Ovary (tissue), 9 donors: ENCODE results near the gene DRAP1. TPM values are rescaled to one million over a fixed set of nuclear protein-coding genes. Genes with fewer than 3 reads are reported as not detected.

Experiments
- polyA plus RNA-seq, 2 donors: library from polyadenylated mRNA; stranded (reverse); fragments of 200-250 nt in 1 of 2; fragments of 350-450 nt in 1 of 2; fragmentation: Illumina TruSeq in 1 of 2; extraction: RNeasy Lipid Tissue Mini Kit (QIAGEN cat#74804) in 1 of 2; gene quantifications; one replicate each; pipeline ENCODE4 v1.2.3, GENCODE V29; 2013 to 2014
- total RNA-seq, 7 donors: library from RNA; depleted of rRNA in 2 of 7; stranded (reverse); fragments of >200 nt in 2 of 7; fragmentation: NEBNext Ultra II Directional in 3 of 7; extraction: Animal tissue kit (Norgen Biotek cat#: 25700) in 3 of 7; gene quantifications; one replicate each; pipeline versions ENCODE4 v1.1.0 to v1.2.4, GENCODE V29; 2016 to 2023
- donor health status: DM: no; HTN: no; CAD: no; lungs with moderate emphysema.
- donor health status: DM: no; HTN: no; CAD: no.
- donor health status: Bipolar disorder and iron deficiency.
- donor health status: DM: yes; HTN: yes; CAD: no.
- donor health status: DM: no; HTN: no; CAD: no.
- donor health status: DM: yes; HTN: yes; CAD: no.

Gene DRAP1
- total and polyA plus RNA-seq, 9 donors, result 22.2 to 86.7 (median 78.3) TPM

Other genes starting within 250 kb of the DRAP1 start
- gene KAT5, start 207.2 kb upstream of the DRAP1 start, total RNA-seq, result 100 to 1,000 TPM in 1 of 7 donors, 10 to 100 TPM in 6; 64.5 to 110 (median 78.2) TPM
- gene KAT5, start 207.2 kb upstream of the DRAP1 start, polyA plus RNA-seq, result 10 to 100 TPM; 56.1 to 67.0 TPM
- 100 to 1,000 TPM in 1 of 7 donors, 10 to 100 TPM in 6; 42.5 to 154 (median 49.7) TPM for gene RNASEH2C, start 198.6 kb upstream of the DRAP1 start, total RNA-seq
- 10 to 100 TPM; 17.9 to 67.2 TPM for gene RNASEH2C, start 198.6 kb upstream of the DRAP1 start, polyA plus RNA-seq
- 10 to 100 TPM in 2 of 7 donors, 1 to 10 TPM in 5; 4.6 to 14.7 (median 8.6) TPM for gene AP5B1, start 138.4 kb upstream of the DRAP1 start, total RNA-seq
- gene AP5B1, start 138.4 kb upstream of the DRAP1 start, polyA plus RNA-seq, result 1 to 10 TPM; 2.3 to 6.6 TPM
- gene OVOL1, start 132.4 kb upstream of the DRAP1 start, total RNA-seq, result 1 to 10 TPM in 1 of 7 donors, under 1 TPM in 2, not detected in 4; 0.24 to 3.6 (median 0.31) TPM
- gene OVOL1, start 132.4 kb upstream of the DRAP1 start, polyA plus RNA-seq, result not detected
- 1 to 10 TPM in 4 of 7 donors, under 1 TPM in 2, not detected in 1; 0.66 to 3.0 (median 1.6) TPM for gene SNX32, start 85.5 kb upstream of the DRAP1 start, total RNA-seq
- under 1 TPM; 0.40 to 0.80 TPM for gene SNX32, start 85.5 kb upstream of the DRAP1 start, polyA plus RNA-seq
- 100 to 1,000 TPM; 215 to 585 (median 476) TPM for gene CFL1, start 61.2 kb upstream of the DRAP1 start, total RNA-seq
- gene CFL1, start 61.2 kb upstream of the DRAP1 start, polyA plus RNA-seq, result 100 to 1,000 TPM; 327 to 693 TPM
- gene MUS81, start 59.0 kb upstream of the DRAP1 start, total RNA-seq, result 10 to 100 TPM; 36.9 to 87.0 (median 55.7) TPM
- gene MUS81, start 59.0 kb upstream of the DRAP1 start, polyA plus RNA-seq, result 10 to 100 TPM; 15.9 to 55.9 TPM
- 100 to 1,000 TPM in 5 of 7 donors, 10 to 100 TPM in 2; 48.2 to 172 (median 144) TPM for gene EFEMP2, start 46.6 kb upstream of the DRAP1 start, total RNA-seq
- 100 to 1,000 TPM in 1 of 2 donors, 10 to 100 TPM in 1; 46.6 to 109 TPM for gene EFEMP2, start 46.6 kb upstream of the DRAP1 start, polyA plus RNA-seq
- 1 to 10 TPM in 2 of 7 donors, under 1 TPM in 5; 0.30 to 1.3 (median 0.81) TPM for gene CTSW, start 39.6 kb upstream of the DRAP1 start, total RNA-seq
- gene CTSW, start 39.6 kb upstream of the DRAP1 start, polyA plus RNA-seq, result under 1 TPM; 0.75 to 0.91 TPM
- gene FIBP, start 31.0 kb upstream of the DRAP1 start, total RNA-seq, result 10 to 100 TPM; 32.5 to 71.7 (median 44.2) TPM
- gene FIBP, start 31.0 kb upstream of the DRAP1 start, polyA plus RNA-seq, result 10 to 100 TPM; 40.1 to 74.2 TPM
- 10 to 100 TPM; 31.5 to 85.0 (median 58.1) TPM for gene CCDC85B, start 28.8 kb upstream of the DRAP1 start, total RNA-seq
- gene CCDC85B, start 28.8 kb upstream of the DRAP1 start, polyA plus RNA-seq, result 10 to 100 TPM in 1 of 2 donors, not detected in 1; 41.5 TPM
- 1 to 10 TPM in 4 of 7 donors, under 1 TPM in 3; 0.61 to 9.4 (median 1.1) TPM for gene FOSL1, start 19.0 kb upstream of the DRAP1 start, total RNA-seq
- gene FOSL1, start 19.0 kb upstream of the DRAP1 start, polyA plus RNA-seq, result 1 to 10 TPM in 1 of 2 donors, under 1 TPM in 1; 0.94 to 1.0 TPM
- 10 to 100 TPM; 13.7 to 70.5 (median 38.4) TPM for gene C11orf68, start 364 bp upstream of the DRAP1 start, total RNA-seq
- gene C11orf68, start 364 bp upstream of the DRAP1 start, polyA plus RNA-seq, result 10 to 100 TPM; 20.5 to 57.8 TPM
- not detected for gene TSGA10IP, start 26.1 kb downstream of the DRAP1 start, total RNA-seq
- gene TSGA10IP, start 26.1 kb downstream of the DRAP1 start, polyA plus RNA-seq, result not detected
- gene SART1, start 42.3 kb downstream of the DRAP1 start, total RNA-seq, result 10 to 100 TPM; 41.4 to 64.9 (median 57.0) TPM
- 10 to 100 TPM in 1 of 2 donors, 1 to 10 TPM in 1; 8.8 to 52.4 TPM for gene SART1, start 42.3 kb downstream of the DRAP1 start, polyA plus RNA-seq
- 10 to 100 TPM; 15.2 to 42.1 (median 30.2) TPM for gene EIF1AD, start 82.7 kb downstream of the DRAP1 start, total RNA-seq
- gene EIF1AD, start 82.7 kb downstream of the DRAP1 start, polyA plus RNA-seq, result 10 to 100 TPM; 21.3 to 31.7 TPM
- 100 to 1,000 TPM in 5 of 7 donors, 10 to 100 TPM in 2; 42.1 to 268 (median 161) TPM for gene BANF1, start 83.1 kb downstream of the DRAP1 start, total RNA-seq
- 100 to 1,000 TPM; 207 to 222 TPM for gene BANF1, start 83.1 kb downstream of the DRAP1 start, polyA plus RNA-seq
- 10 to 100 TPM in 1 of 7 donors, under 1 TPM in 4, not detected in 2; 0.32 to 25.4 (median 0.84) TPM for gene CST6, start 92.6 kb downstream of the DRAP1 start, total RNA-seq
- under 1 TPM in 1 of 2 donors, not detected in 1; 0.30 TPM for gene CST6, start 92.6 kb downstream of the DRAP1 start, polyA plus RNA-seq
- under 1 TPM in 1 of 7 donors, not detected in 6; 0.25 TPM for gene CATSPER1, start 107.1 kb downstream of the DRAP1 start, total RNA-seq
- not detected for gene CATSPER1, start 107.1 kb downstream of the DRAP1 start, polyA plus RNA-seq
- 1 to 10 TPM in 1 of 7 donors, under 1 TPM in 3, not detected in 3; 0.20 to 3.3 (median 0.70) TPM for gene GAL3ST3, start 129.7 kb downstream of the DRAP1 start, total RNA-seq
- gene GAL3ST3, start 129.7 kb downstream of the DRAP1 start, polyA plus RNA-seq, result under 1 TPM in 1 of 2 donors, not detected in 1; 0.08 TPM
- 100 to 1,000 TPM; 113 to 199 (median 189) TPM for gene SF3B2, start 132.9 kb downstream of the DRAP1 start, total RNA-seq
- 100 to 1,000 TPM; 132 to 203 TPM for gene SF3B2, start 132.9 kb downstream of the DRAP1 start, polyA plus RNA-seq
- gene PACS1, start 150.8 kb downstream of the DRAP1 start, total RNA-seq, result 10 to 100 TPM; 22.4 to 83.9 (median 73.9) TPM
- 10 to 100 TPM; 31.3 to 92.9 TPM for gene PACS1, start 150.8 kb downstream of the DRAP1 start, polyA plus RNA-seq